HG02798 (cell line): ENCODE data around the gene HK1.
"Not testable (repeated sequence)": the region's sequence is repeated elsewhere in the genome, so short reads cannot be mapped to it uniquely, and the experiment has no call there.

ENCODE experiments used
- ATAC-seq: cut with Tn5 transposase; IDR thresholded peaks from one replicate; pipeline ENCODE4 v1.9.1; 2021; ENCODE audit warnings: mild to moderate bottlenecking; ENCODE audit not compliant: unreplicated experiment, poor library complexity

The HK1 gene

DNA sequence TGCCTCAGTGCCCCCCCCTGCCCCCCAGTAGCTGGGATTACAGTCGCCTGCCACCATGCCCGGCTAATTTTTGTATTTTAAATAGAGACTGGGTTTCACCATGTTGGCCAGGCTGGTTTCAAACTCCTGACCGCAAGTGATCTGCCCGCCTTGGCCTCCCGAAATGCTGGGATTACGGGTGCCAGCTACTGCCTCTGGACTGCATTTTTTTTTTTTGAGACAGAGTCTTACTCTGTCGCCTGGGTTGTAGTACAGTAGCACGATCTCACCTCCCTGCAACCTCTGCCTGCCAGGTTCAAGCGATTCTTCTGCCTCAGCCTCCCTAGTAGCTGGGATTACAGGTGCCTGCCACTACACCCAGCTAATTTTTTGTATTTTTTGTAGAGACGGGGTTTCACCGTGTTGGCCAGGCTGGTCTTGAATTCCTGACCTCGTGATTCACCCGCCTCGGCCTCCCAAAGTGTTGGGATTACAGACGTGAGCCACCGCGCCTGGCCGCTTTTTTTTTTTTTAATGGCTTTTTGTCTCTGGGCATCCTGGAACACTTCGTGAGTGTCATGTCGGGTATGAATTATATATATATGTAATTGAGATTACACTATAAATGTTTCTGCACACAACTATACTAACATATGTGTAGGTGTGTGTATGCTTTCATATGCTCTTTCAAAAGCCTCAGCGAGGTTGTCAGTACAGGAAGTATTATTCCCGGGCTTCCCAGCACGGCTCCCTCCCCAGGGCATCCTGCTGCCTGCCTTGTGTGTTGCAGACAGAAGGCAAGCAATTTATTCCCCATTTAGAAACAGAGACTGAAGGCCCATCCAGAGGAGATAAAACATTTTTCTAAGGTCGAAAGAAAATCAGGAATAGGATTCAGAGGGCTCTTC, 47.6 kb downstream of the HK1 start:
- ATAC-seq: not testable (repeated sequence)

DNA sequence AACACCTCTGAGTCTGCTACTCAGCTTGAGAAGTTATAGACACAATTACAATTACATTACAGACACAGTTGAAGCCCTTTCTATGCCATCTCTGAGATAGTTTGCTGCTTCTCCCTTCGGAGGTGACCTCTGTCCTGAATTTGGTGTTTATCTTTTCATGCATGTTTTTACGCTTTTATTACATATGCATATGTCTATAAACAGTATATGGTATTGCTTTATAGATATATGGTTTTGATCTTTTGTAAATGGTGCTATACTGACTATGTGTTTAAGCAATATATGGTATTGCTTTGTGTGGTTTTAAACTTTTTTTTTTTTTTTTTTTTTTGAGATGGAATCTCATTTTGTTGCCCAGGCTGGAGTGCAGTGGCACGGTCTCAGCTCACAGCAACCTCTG, 48.4 kb downstream of the HK1 start:
- no peak for ATAC-seq

DNA sequence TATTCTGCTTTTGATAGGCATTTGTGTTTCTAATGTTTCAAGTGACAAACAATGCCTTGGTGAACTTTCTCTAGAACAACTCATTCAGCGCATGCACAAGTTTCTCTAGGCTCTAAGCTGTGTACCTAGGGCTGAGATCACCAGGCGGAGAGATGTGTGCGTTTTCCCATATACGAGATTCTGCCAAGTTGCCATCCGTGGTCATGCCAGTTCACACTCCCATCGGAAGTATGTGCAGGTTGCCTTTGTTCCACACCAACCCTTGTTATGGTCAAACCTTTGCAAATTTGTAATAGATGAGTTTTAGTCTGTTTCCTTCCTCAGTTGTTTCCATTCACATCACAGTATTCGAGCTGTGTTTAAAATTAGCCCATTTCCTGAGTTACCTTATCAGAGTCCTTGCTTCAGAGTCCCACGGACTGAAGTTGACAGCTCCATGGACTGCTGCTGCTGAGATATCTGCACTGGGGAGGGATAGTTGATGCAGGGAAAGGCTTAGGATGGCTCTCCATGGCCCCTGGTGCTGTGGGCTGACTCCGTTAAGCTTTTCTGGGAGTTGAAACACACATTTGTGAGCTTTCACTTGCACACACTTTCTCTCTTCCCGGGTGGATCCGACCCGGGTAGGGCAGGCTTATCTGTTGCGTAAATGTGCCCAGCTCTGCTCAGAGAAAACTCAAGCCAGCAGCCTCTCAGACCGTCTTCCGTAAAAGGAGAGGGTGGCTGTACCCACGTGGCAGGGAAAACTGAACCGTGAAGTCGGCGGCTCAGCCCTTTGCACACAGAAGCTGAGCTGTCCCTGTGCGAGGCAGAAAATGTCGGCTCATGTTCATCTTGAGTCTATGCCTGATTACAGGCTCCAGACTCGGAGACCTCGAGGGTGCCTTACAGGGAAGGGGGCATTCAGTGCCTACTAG, 49.4 kb downstream of the HK1 start:
- ATAC-seq: peak; percentile 88

DNA sequence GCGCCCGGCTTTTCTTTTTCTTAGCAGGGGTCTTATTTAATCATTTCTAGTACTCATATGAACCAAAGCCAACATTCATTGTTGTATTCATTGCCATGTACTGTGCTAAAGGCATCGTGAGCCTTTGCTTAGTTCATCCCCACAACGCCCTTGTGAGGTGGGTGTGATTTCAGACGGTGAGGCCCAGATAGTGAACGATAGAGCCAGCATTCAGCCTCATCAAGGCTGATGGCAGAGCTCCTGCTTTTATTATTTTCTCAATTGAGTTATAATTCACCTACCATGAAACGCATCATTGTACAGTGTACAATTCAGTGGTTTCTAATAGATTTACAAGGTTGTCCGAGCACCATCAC, 50.1 kb downstream of the HK1 start:
- ATAC-seq: peak; percentile 26

DNA sequence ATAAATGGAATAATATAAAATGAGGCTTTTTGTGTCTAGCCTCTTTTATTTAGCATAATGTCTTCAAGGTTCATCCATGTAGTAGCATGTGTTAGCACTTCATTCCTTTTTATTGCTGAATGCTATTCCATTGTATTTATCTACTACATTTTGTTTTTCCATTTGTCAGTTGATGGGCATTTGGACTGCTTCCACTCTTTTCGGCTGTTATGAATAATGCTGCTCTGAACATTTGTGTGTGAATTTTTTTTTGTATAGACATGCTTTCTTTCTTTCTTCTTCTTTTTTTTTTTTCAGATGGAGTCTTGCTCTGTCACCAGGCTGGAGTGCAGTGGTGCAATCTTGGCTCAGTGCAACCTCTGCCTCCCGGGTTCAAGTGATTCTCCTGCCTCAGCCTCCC, 50.6 kb downstream of the HK1 start:
- not testable (repeated sequence) for ATAC-seq

DNA sequence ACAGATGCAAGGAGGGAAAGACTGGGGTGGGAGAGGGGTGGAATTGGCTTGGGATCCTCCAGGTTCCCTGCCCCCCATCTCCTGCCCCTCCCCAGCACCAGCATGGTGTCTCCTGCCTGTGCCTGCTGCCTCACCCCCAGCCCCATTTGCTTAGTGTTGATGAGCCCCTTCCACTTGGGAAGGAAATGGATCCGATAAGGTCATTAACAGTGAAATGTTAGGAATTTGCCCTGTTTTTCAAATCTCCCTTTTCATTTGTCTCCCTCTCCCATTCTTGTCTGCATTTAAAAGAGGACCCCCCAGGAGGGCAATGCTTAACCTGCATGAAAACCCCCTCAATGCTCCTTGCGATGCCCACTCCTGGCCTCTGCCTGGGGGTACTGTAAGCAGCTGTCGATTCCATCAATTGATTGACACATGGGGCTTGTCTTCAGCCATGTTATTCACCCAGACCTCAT, 51.5 kb downstream of the HK1 start:
- no peak for ATAC-seq

DNA sequence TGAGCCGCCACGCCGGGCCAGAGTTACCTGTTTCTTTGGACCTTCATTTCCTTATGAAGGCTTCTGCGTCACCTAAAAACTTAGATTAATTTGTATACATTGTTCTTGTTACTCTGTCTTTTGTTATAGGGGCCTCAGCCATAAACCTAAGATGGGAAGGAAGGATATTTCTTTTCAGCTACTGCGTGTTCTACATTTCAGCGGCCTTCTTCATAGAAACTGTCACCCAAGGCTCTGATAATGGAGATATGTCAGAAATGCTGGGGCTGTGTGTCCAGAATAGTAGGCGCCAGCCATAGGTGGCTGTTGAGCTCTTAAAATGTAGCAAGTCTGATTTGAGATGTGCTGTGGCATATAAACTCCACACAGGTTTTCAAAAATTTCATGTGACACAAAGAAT, 52.9 kb downstream of the HK1 start:
- no peak for ATAC-seq

DNA sequence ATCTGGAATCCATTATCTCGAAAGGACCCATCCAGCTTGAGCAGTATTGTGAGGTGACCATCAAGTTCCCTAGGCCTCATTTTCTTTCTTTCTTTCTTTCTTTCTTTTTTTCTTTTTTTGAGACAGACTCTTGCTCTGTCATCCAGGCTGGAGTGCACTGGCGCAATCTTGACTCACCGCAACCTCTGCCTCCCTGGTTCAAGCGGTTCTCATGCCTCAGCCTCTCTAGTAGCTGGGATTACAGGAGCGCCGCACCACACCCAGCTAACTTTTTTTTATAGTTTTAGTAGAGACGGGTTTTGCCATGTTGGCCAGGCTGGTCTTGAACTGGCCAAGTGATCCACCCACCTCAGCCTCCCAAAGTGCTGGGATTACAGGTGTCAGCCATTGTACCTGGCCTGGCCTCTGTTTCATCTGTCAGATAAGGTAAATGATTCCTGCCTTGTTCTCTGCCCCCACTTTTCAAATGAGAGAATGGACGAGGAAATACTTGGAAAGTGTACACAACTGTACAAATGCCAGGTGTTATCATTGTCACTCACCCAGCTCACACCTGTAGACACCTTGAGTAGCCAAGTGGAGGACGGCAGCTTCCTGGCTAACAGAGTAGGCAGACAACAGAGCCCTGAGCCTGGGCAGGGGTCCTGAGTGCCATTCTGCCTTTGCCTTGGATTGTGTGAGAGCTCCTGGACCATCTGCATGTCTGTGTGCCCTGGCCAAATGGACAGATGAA, 54.1 kb downstream of the HK1 start:
- ATAC-seq: no peak

DNA sequence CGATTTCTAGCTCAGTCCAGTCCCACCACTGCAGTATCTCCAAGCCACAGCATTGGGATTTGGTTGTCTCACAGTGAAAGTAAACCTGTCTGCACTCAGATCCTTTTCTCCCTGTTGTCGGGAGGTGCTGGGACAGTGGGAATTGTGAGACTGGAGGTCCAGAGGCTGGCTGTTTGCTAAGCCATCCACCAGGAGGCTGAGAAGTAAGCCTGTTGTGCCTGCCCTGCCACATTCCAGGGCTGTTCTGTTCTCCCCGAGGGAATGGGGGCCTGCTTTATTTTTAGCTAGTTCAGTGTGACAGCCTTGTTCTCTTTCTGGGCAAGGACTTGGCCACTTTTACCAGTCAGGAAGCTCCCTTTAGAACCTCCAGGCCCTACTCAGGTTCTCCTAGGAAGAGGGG, 54.9 kb downstream of the HK1 start:
- no peak for ATAC-seq

DNA sequence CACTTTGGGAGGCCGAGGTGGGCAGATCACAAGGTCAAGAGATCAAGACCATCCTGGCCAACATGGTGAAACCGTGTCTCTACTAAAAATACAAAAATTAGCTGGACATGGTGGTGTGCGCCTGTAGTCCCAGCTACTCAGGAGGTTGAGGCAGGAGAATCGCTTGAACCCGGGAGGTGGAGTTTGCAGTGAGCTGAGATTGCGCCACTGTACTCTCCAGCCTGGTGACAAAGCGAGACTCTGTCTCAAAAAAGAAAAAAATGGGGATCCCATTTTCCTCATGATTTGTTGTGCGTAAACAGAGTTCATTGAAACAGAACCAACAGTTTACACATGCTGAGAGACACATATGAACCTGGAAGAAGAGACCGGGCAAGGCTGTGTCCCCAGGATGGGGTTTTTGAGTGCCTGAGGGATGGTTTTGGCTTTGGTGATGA, 55.6 kb downstream of the HK1 start:
- ATAC-seq: peak; percentile 4

DNA sequence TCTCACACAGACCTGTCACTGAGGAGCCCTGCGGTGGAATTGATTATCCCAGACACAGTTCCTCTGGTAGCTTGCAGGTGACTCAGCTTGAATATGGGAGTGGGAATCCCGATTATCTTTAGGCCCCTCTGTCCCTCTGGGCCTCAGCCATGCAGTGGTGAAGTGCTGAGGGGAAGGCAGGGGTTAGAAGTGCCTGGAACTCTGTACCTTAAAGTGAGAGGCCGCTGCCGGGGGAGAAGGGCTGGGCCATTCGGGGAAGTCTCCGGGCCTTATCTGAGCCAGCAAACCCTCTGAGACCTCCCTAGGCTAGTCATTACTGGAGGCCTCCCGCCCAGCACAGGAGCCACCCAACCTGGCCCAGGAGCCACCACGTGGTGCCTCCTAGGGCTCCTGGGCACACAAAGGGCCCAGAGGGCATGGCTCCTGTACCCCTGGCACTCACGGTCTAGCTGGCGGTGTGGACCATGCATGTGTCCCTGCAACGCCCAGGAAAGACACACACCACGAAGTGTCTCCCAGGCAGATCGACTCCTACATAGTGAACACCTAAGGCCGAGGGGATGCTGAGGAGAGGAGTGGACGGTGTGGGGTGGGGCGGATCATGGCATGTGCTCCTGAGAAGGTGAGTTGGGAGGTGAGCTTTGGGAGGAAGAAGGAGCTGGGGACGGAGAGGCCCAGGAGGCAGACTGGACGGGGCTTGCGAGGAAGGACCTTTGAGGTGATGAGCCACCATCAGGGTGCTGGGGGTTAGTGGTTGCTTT, 56.2 kb downstream of the HK1 start:
- ATAC-seq: peak; percentile 31

DNA sequence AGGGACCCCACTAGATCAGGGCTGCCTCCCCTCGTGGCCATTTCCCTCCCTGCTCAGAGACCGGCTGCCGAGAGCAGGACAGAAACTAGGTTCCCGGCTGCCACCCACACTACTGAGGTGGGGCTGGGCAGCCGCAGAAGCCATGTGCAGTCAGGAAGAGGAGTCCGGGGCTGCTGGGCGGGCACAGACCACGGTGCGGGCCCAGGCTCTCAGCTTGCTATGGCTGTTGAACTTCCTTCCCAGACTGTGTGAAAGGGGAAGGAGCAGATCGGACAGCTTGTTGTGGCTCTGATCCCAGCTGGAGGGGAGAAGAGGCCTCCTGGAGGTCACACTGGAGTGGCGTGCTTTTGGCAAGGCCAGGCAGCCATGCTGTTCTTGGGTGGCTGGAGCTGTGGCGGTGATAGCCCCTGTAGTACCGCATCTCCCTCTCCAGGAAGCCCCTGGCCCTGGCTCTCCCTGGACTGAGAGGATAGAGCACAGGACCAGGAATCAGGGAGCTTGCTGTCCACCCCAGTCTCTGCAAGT, 56.8 kb downstream of the HK1 start:
- peak; percentile 46 for ATAC-seq

DNA sequence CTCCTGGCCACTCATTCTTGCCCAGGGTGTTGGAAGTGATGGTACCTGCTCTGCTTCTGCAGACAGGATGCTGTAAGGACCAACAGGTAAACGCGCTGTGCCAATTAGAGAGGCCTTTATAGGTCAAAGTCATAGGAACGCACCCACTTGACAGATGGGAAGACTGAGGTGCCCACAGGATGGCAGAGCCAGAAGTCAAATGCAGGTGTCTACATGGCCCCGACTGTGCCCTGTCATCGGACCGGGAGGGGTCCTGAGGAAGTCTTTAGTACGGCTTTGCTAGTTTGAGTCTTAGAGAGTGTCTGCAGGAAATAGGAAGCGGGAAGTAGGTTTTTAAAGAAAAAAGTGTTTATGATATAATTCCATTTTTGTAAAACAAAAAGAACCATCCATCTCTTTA, 57.3 kb downstream of the HK1 start:
- no peak for ATAC-seq

DNA sequence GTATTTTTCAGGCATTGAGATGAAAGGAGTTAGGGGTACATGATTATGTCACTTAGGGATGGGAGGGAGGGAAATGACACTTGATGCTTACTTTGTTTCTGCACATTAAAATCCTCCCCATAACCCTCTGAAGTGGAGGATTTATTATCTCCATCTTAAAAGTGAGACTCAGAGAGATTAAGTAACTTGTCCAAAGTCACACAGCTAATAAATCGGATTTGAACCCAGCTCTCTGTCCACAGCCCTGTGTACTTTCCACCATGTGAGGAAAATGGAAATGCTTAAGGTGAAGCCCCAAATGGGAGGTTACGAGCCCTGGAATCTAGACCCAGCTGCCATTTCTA, 58.6 kb downstream of the HK1 start:
- ATAC-seq: no peak

DNA sequence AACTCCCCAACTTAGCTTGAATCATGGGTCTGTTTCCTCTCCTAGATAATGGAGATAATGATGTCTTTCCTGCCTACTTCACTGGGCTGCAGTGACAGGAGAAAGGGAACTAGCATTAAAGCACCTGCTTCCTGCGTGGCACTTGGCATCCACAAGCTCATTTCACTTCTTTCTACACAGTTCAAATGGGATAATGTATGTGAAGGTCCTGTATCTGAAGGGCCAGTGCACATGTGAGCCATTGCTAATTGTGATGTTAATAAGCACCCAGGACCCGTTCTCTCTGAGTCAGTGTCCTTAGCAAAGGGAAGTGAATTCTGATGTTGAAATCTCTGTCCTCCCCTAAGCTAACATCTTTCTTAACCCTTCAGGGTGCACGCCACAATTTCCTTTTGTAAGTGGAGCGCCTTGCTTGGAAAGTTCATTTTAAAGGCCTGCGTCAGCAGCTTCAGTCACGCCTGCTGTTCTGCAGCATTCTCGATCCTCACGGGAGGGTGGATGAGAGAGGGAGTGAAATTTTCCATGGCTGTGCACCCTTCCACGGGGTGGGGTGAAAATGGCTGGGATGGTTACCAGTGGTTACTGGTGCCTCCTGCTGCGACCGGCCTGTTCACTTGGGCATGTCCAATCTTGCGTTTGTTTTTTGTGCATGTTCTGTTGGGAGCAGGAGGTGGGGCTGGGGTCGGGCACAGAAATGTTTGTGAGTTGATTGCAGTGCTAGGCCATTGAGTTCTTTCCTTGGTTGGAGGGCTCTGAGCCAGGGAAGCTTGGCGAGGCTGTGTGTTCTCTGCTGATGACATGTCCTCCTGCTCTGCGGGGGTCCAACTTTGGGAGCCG, 59.2 kb downstream of the HK1 start:
- no peak for ATAC-seq

DNA sequence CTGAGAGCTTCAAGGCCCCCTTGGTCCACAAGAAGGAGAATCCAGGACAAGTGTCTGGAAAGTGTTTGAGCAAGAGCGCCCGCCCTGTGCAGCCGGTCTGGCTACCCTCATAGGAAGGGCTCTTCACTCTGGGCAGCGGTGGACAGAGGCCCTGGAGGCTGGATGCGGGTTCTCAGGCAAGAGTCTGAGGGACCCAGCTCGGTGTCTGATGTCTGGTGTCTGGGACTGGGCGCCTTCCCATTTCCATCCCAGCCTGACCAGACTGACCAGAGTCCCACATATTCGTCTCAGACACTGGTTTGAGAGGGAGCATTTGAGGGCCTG, 59.8 kb downstream of the HK1 start:
- ATAC-seq: no peak

DNA sequence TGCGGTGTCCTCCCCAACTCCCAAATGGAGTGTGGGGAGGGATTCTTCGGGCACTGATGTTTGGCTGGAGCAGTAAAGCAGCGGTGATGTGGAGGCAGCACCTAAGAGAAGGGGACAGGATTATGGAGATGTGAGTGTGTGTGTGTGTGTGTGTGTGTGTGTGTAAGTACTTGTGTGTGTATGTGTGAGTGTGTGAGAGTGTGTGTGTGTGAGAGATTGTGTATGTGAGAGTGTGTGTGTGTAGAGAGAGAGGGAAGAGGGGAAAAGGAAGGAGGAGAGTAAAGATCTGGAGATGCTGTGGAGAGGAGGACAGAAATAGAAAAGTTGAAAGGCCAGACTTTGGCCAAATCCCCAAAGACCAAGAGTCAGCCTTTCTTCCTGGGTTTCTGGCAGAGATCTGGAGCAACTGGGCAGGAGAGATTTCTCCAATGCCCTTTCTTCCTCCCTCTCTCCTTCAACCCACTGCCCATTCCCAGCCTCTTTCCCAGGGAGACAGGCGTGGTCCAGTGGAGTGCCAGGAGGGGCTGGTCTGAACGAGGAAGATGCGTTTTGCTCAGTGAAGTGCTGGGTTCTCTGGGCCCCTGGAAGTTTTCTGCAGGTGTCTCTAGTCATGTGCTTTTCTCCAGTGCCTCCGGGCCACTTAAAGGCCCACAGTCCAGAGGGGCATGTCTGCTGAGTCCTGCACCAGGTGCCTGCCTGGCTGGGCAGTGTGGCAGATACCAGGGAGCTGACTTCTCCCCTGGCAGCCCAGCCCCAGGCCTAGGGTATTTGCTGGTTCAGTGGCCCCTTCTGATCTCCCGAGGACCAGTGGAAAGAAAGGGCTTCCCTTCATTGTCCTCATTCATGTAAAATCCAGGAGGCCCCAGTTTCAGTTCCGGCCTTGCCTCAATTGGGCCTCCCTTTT, 60.5 kb downstream of the HK1 start:
- ATAC-seq: no peak

DNA sequence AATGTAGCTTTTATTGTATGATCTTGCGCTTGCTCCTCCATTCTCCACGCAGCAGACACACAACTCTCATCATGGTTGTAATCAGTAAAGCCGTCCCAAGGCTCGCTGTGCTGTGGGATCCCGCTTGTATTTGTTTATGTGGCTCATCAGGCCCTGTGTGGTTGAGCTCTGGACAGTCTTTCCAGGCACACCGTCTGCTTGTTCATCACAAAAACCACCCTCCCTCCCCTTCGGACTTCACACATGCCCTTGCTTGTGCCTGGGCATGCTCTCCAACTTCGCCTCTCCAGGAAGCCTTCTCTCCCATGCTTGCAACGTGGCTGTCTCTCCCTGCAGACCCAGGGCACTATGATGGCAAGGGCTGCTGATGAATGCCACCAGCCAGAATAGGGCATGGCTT, 62.4 kb downstream of the HK1 start:
- no peak for ATAC-seq
